IMR-90 (cell line): ENCODE results near the gene RBMY1A1. TPM values are rescaled to one million over a fixed set of nuclear protein-coding genes. Genes with fewer than 3 reads are reported as not detected.

Experiments used
- polyA plus RNA-seq, 3 experiments: library from polyadenylated mRNA; depleted of rRNA; stranded (reverse); fragments of >200 nt; gene quantifications; 2 replicates each; pipeline ENCODE4 v1.2.3, GENCODE V29; 2012; ENCODE audit warnings: low replicate concordance in 1 of 3
- total RNA-seq: library from RNA; depleted of rRNA; stranded (reverse); fragments of >200 nt; gene quantifications from 2 replicates; pipeline ENCODE4 v1.2.3, GENCODE V29; 2012; rRNA removed

Gene RBMY1A1
- total and polyA plus RNA-seq, 2 of the 4 experiments (the other 2 are of a cell fraction) = not detected

Other genes with a start within 250 kb of the RBMY1A1 start
- gene RBMY1B, start 23.5 kb upstream of the RBMY1A1 start, total RNA-seq = not detected in 2 replicates
- gene RBMY1B, start 23.5 kb upstream of the RBMY1A1 start, polyA plus RNA-seq (2012; rRNA removed) = not detected in 2 replicates